ENCODE data around the gene CTNNAL1.

GRCh38 chr9:109016132-109016531 lies 2.8 kb upstream of the CTNNAL1 start:
- no peak for TF ChIP-seq SIX5 (IDR thresholded peaks at IDR 0.05; ENCODE audit: low read depth, low read length)
- TF ChIP-seq POLR2A (IDR thresholded peaks at IDR 0.05; ENCODE audit: control extremely low read depth in 1 of 2, low read depth in 2 of 2, low read length in 2 of 2): no peak
